ENCODE data around the gene KDM4B.
"Not testable (repeated sequence)": the region's sequence is repeated elsewhere in the genome, so short reads cannot be mapped to it uniquely, and the experiment has no call there.

KDM4B gene

DNA sequence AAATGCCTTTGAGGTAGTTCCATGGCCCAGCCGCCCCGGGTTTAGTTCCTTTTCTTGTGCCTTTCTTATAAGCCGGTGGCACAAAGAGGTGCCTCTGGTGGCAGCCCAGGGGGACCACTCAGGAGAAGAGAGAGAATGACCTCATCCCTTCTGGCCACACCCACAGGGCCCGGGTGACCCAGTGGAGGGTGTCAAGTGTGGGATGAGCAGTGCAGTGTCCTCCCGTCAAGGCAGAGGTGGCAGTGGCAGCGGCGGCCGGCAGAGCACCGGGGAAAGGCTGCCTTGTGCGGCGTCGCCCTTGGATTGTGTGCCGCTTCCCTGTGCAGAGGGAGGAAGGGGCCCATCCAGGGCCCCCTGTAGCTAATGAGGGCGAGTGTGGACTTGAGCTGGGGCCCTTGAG is 47.9 kb downstream of the KDM4B start:
- DNase-seq: no peak

DNA sequence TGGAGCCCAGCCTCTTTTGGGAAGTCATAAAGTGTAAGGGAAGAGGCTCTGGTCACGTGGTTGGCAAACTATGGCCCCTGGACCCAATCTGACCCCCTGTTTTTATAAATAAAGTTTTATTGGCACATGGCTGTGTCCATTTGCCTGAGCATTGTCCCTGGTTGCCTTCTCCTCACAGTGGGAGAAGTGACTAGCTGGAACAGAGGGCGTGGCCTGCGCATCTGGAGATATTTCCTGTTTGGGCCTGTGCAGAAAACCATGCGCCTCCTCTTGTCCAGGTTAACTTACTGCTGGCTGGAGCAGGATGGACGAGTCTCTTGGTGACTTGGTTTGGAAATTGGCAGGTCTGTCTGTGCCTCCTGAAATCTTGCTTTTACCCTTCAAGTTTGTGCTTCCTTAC is 48.3 kb downstream of the KDM4B start:
- no peak for DNase-seq

DNA sequence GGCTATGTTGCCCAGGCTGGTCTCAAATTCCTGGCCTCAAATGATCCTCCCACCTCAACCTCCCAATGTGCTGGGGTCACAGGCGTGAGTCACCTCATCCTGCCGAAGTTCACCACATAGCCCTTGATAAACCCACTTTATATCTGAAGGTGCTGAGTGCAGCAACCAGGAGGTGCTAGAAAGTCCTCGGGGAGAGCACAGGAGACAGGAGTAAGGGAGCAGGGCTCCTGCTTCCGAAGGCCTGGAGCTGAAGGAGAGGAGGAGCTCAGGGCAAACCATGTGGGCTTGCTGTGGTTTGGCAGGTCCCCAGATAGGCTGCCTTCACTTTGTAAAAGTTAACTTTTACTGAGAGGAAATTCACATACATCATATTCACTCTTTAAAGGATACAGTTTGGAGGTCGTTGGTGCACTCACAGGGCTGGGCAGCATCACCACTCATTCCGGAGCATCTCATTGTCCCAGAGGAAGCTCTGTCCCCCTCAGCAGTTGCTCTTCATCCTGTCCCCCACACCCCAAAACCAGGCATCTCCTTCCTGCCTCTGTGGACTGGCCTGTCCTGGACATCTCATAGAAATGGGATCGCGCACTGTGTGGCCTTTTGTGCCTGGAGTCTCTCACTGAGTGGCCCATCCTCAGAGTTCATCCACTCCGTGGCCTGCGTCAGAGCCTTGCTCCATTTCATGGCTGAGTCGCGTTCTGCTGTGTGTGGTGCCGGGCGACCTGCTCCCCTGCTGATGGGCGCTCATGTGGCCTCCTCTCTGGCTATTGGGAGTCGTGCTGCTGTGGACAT is 49.5 kb downstream of the KDM4B start:
- no peak for DNase-seq

DNA sequence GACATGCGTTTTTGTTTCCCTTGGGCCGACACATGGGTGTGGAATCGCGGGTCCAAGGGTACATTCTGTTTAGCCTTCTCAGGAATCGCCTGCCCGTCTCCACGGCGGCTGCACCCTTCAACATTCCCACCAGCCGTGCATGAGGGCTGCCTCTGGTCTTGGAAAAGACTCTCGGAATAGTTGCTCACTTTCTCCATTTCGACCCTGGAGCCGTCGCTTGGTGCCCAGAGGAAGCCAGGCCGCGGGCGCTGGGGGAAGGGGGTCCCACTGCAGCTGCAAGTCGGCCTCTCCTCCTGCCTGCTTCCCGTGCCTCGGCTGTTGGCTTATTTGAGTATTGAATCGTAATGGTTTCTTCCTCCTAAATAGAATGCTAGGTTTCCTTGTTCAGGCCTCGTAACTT is 51.5 kb downstream of the KDM4B start:
- no peak for DNase-seq

DNA sequence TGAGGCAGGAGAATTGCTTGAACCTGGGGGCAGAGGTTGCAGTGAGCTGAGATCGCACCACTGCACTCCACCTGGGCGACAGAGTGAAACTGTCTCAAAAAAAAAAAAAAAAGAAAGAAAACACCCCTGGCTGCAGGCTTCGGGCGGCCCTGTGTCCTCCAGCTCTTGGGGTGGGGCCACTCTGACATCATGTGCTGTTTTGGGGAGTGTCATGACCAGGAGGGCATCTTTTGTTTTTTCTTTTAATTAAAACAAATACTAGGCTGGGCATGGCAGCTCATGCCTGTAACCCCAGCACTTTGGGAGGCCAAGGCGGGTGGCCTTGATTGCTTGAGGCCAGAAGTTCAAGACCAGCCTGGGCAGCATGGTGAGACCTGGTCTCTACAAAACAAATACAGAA is 52.1 kb downstream of the KDM4B start:
- no peak for DNase-seq

DNA sequence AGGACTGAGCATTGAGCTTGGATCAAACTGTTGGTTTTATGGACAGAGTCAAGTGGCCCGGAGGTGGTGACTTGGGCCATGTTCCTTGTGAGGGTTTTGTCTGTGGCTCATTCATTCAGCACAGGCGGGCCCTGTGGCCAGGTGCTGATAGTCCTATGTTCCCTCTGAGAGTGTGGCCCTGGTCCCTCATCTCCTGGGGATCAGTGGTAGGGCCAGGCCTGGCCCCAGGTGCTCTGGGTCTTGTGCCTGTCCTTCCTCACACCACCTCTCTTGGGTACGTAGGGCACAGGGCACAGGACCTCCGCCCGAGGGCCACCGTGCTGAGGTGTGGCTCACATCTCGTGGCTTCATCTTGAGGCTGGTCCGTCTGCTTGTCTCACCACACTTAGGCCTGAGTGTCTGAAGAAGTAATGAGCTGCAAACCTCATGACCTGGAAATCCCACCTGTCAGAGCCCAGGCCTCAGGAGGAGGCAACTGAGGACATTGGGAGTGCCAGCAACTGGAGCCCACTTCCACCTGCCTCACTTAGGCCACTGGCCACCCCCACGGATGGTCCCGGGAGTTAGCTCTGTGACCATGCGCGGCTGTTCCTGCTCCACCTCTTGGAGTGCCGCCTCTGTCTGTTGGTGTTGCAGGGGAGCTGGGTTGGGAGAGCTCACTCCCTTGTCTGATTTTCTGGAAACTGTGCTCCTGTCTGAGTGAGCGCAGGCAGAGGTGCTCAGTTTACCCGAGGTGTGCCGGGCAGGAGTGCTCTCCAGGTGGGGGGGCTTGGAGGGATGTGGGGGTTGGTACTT is 53.4 kb downstream of the KDM4B start:
- DNase-seq: no peak

DNA sequence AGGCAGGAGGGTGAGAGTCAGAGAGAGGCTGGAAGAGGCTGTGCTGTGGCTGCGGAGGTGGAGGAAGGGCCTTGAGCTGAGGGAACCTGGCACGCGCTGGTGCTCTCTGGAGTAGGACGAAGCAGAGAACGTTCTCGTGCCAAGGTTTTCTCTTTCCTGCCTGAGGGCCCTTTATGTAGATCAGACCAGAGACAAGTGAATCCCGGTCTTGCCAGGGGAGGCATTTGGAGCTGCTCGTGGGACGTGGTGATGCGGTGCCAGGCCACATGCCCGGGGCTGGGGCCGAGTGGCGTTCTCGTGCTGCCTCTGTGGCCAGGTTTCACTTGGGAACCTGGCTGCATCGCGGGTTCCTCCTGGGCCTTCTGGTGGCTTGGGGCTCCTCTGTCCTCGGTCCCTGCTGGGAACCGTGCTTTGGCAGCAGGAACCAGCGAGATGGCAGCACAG is 54.2 kb downstream of the KDM4B start:
- DNase-seq: no peak

DNA sequence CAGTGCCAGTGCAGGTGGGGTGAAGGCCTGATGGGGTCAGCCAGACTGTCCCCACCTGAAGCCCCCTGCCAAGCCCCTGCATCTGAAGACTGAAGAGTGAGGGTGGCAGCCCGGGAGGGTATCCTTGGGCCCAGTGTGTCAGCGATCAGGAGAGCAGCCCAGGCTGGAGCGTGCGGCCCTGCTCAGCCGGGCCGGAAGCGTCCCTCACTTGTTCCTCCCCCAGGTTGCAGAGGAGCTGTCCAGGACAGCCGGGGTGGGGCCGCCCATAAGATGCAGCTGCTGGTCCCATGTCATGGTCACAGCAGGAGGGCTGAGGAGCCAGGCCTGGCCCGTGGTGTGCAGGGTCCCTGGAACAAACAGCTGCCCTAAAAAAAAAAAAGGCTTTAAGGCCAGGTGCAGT is 55.4 kb downstream of the KDM4B start:
- DNase-seq: no peak

DNA sequence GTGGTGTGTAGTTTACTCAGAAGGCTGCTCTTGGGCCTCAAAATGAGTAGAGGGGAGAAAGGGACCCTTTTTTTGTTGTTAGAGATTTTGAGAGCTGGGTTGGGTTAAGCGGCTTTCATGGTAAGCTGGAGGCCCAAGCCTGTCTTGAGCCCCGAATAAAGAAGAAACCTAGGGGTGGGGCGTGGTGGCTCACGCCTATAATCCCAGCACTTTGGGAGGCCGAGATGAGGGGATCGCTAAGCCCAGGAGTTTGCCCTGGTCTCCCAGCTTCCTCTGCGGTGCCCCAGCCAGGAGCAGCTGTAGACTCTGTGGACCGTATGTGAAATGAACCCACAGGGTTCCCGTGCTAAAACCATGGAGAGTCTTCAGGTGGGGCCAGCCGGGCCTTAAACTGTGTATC is 56.1 kb downstream of the KDM4B start:
- DNase-seq: no peak

DNA sequence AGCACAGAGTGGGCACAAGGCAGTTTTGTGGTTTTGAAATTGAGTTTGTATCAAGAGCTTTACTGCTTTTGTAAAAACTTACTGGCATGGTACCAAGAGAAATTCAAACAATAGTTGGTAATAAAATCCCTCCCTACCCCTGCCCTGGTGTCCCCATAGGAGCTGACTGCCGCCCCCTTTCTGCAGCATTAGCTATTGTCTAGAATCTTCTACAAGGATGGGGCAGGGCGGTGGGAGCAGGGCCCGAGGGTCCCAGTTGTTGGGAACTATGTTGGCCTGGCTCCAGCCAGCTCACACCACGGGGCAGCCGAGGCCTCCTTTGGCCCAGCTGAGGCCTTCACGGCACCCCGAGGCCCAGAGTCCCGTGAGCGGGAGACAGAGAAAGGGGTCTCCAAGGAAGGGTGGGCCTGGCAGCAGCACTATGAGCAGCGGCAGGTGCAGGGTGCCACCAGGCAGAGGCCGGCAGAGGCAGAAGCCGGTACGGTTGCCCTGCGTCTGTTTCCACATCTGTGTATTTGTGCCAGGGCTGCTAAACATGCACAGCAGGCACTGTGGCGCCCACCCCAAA is 57.9 kb downstream of the KDM4B start:
- DNase-seq: no peak

DNA sequence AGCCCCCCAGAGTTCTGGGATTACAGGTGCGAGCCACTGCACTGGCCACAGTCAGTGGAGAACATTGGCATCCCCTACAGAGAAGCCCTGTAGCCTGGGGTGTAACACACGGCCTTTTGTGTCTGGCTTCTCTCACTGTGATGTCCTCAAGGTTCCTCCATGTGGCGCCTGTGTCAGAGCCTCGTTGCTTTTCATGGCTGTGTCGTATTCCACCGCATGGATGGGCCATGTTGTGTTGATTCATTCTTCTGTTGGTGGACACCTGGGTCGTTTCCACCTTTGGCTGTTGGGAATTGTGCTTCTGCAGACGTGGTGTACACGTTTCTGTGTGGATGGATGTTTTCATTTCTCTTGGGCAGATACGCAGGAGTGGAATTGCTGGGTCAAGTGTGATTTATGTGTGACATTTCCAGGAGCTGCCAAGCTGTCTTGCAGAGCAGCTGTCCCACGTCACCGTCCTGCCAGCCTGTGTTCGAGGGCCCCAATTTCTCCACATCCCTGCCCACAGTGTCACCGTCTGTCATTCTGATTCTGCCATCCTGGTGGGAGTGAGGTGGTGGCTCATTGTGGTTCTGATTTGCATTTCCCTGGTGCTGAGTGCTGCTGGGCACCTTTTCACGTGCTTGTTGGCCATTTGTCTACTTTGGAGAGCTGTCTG is 59.4 kb downstream of the KDM4B start:
- DNase-seq: no peak

DNA sequence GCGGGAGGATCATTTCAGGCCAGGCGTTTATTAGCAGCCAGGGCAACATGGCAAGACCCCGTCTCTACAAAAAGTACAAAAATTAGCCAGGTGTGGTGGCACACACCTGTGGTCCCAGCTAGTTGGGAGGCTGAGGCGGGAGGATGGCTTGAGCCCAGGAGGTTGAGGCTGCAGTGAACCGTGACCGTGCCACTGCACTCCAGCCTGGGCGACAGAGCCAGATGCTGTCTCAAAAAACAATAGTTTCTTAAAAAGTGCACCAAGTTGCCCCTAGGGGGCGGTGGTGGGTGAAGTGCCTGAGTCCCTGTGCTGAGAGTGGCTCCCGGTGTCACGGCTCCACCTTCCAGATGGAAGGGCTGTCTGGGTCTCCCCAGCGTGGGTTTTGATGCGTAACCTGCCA is 60.7 kb downstream of the KDM4B start:
- DNase-seq: not testable (repeated sequence)

DNA sequence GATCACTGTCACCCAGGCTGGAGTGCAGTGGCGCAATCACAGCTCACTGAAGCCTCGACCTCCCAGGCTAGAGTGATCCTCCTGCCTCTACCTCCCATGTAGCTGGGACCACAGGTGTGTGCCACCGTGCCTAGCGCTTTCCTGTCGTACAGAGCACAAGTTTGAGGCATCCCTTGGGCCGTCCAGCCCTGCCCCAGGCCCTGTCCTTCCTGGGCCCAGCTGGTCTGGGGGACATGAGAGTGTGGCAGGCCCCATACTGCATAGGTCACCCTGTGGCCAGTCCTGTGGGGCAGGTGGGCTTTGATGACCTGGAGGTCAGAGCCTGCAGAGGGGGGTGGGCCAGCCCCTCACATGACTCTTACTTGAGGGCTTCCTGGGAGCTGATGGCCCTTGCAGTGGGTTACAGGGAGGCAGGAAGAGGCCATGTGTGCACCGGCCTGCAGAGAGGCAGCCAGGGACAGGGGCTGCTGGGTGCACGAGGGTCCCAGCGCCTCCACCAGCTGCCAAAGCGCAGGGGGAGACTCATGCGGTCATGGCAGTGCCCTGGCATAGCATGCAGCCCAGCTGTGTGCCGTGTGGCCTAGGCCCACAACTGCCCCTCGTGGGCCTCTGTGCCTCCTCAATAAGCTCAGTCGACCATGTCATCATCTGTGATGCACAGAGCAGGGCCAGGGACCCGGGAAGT is 61.4 kb downstream of the KDM4B start:
- no peak for DNase-seq

DNA sequence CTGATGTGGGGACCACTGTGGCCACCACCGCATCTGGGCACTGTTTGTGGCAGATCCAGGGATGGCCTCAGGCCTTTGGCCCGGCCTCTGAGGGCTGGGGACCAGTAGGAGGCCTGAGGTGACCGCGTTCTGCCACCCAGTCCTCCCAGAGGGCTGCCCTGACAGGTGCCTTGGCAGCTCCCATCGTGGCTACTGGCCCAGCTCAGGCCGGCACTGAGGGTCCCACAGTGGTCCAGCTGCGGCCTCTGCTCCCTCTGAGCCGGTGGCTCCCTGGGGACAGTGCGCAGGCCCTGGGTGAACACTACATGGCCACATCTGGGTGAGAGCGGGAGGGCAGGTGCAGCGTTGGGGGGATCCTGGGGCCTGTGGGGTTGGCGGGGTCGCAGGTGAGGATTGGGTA is 61.9 kb downstream of the KDM4B start:
- no peak for DNase-seq

DNA sequence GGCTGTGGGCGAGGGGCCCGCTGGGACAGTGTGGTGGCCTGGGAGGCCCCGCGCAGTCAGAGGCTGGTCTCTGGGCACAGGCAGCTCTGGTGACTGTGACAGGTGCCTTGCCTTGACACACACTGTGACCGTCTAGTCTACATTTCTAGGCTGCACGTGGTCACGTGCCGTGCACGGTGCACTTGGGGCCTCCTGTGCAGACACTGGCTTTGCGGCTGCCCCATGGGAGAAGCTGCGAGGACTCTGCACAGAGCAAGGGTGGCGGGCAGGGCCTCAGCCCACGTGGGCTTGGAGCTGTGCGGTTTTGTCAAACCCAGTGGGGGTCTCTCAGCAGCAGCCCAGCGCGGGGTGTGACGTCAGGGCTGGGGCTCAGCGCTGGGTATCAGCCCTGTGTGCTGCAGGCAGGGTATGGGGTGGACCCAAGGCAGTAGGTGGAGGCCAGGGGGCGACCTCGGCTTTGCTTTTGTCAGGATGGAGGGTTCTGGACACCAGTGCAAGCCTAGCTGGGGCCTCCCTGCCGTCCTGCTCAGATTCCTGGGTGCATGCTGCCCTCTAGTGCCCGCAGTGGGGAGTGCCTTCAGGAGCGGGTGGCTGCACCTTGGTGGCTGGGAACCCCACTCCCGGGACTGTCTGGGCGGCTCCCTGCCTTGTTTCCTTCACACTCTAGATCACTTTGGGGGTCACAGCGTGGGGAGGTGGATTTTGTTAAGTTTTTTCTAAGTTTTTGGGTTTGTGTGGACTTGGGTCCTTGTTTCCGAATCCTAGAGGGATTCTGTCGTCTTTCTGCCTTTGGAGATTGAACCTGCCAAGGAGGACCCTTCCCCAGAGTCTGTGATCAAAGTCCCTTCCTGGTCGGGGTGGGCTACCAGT is 62.6 kb downstream of the KDM4B start:
- peak; percentile 66 for DNase-seq

DNA sequence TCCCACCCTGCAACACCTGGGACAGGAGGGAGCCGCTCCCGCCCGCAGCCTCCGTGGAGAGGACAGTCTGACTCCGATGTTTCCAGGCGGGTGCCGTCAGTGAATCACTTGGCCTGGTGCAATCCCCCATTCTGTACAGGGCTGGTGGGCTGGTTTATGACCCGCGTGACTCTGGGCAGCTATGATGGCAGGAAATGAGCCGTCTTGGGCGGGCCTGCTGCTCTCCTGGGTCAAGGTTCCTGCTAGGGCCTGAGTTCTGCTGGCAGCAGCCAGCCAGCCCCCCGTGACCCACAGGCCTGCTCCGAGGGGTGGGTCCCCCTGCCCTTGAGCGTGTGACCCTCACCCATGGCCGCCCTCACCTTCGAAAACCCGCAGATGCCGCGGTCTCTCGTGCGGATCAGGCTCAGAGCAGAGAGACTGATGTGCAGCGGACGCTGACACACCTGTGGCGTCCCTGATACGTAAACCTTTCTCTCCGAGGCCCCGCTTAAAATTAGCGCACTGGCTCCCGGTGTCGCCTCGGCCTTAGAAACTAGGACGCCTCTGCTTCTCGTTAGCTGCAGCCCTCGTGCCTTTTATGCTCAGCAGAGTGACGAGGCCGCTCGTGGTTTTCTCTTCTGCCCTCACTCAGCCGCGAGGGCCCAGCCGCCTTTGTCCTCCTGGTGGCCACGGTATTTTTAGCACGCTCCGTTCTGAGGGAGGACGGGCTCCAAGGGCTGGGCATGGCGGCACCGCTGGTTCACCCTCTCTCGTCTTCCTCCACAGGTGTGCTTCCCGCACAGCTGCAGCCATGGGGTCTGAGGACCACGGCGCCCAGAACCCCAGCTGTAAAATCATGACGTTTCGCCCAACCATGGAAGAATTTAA is 63.4 kb downstream of the KDM4B start:
- DNase-seq: no peak

DNA sequence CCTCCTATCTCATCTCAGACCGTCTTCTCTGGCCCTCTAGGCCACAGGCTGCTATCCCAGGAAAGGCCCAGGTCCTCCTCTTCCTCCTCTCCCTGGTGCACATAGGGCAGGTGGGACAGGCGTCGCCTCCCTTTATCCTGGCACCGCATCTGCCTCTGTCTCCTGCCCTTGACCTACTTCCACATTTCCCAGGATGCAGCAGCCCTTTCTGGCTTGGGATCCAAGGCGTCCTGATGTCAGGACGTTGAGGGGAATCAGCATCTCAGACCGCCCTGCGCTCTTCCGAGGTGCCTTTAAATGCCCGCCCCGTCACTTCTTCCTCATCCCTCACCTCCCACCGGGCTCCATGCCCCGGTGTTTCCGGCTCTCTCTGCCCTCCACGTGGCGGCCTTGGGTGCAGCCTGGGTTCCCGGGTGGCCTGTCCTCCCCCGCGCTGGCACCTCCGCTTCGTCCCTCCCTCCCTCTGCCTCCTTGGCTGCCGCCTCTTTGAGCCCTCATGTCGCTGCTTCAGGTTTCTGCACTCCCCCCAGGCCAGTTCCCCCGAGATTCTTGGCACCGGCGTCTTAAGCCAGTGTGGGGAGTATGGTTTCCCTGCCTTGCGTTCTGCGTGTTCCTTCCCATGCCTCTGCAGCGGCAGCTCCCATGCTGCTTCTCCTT is 66.3 kb downstream of the KDM4B start:
- DNase-seq: no peak

DNA sequence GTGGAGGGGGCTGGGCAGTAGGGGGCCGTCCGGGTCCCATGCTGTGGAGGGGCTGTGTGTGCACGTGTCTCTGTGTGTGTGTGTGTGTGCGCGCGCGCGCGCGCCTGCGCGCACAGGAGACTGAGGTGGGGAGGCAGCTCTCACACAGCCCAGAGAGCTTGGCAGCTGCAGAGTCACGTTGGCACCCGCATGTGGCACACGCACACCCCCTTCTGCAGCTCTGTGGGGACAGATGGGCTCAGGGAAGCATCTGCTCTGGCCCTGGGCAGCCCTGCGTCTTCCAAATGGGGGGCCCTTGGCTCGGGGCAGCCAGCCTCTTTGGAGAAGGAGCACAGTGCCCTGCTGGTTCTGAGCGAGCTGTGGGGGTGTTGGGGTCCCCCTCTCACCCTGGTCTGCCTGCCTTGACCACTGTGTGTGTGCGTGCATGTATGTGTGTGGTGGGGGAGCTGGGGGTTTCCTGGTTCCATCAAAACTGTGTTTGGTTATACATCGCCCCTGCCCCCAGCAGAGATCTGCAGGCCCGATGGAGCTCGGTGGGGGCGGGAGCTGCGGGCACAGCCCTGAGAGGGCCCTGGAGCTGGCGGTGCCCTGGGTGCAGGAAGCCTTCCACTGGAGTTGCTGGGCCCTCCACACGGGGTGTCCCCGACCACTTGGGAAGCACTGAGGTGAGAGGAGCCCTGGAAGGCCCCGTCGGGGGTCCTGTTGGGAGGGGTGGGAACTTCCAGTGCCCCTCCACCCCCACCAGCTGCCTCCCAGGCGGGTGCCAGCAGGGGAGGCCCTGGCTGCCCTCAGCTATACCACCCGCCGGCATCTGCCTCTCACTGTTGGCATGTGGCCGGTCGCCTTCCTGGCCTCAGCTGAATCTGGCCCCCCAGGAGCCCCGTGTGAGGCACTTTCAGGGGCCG is 67.1 kb downstream of the KDM4B start:
- no peak for DNase-seq
